HEK293T (cell line): ENCODE measurements around the gene PIEZO2.

ENCODE experiments used
- BHLHE40 ChIP-seq: fragments of 450-650 bp; IDR thresholded peaks from 2 replicates; pipeline ENCODE4 v1.6.1; 2016; ENCODE audit warnings: mild to moderate bottlenecking, moderate library complexity, borderline replicate concordance
- ELF4 ChIP-seq: fragments of 450-650 bp; IDR thresholded peaks from 2 replicates; pipeline ENCODE4 v1.6.1; 2017; ENCODE audit warnings: antibody characterized with exemption
- FOXA1 ChIP-seq: fragments of 450-650 bp; IDR thresholded peaks from 2 replicates; pipeline ENCODE4 v1.6.1; 2016; ENCODE audit warnings: mild to moderate bottlenecking
- FOXK2 ChIP-seq: fragments of 450-650 bp; IDR thresholded peaks from 2 replicates; pipeline ENCODE4 v1.6.1; 2016; ENCODE audit warnings: mild to moderate bottlenecking
- NFRKB ChIP-seq: fragments of 450-650 bp; IDR thresholded peaks from 2 replicates; pipeline ENCODE4 v1.6.1; 2016; ENCODE audit warnings: mild to moderate bottlenecking, moderate library complexity
- SP1 ChIP-seq: fragments of 450-650 bp; IDR thresholded peaks from 2 replicates; pipeline ENCODE4 v1.6.1; 2017
- SUZ12 ChIP-seq: fragments of 450-650 bp; IDR thresholded peaks from 2 replicates; pipeline ENCODE4 v1.6.1; 2016; ENCODE audit warnings: mild to moderate bottlenecking
- TARDBP ChIP-seq: fragments of 450-650 bp; IDR thresholded peaks from 2 replicates; pipeline ENCODE4 v1.6.1; 2016
- TF ChIP-seq, protein P1 (sequence below): fragments of 450-650 bp; IDR thresholded peaks from 2 replicates; pipeline ENCODE4 v1.6.1; 2016

DNA sequence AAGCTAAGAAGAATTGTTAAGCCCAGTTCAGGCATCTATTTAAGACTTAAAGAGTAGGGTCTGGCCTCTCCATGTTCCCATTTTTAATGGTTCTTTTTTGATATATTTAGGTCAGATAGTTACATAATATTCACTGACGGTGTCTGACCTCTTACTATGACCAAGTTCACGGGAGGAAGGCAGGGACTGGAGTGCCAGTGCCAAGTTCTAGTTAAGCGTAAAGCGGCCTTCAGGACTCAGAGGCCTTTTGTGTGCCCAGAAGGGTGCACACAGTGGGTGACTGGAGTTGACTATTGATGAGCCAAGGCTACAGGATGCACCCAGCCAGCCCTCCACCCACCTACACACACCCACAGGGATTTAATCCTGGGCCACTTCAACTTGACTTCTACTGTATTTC, 290.9 kb downstream of the PIEZO2 start:
- TF ChIP-seq SP1 (no peak), SUZ12 (no peak), FOXA1 (no peak), ELF4 (no peak), NFRKB (no peak), BHLHE40 (no peak), FOXK2 (no peak), TARDBP (no peak)
- TF ChIP-seq, protein P1, sequence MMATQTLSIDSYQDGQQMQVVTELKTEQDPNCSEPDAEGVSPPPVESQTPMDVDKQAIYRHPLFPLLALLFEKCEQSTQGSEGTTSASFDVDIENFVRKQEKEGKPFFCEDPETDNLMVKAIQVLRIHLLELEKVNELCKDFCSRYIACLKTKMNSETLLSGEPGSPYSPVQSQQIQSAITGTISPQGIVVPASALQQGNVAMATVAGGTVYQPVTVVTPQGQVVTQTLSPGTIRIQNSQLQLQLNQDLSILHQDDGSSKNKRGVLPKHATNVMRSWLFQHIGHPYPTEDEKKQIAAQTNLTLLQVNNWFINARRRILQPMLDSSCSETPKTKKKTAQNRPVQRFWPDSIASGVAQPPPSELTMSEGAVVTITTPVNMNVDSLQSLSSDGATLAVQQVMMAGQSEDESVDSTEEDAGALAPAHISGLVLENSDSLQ, result no peak
